Smooth muscle cell (in vitro differentiated cells): ENCODE data around the gene STK40. TPM values are rescaled to one million over a fixed set of nuclear protein-coding genes. Genes with fewer than 3 reads are reported as not detected.

Source experiments
- DNase-seq: peaks from one replicate; lab custom pipeline; 2025; ENCODE audit not compliant: unreplicated experiment; lab: John Stamatoyannopoulos, UW
- H2AFZ ChIP-seq: fragments of 200-600 bp; sonication (generic); 2 replicates; pipeline ENCODE4 v1.6.0; 2016; ENCODE audit warnings: antibody characterized with exemption, low read depth, mild to moderate bottlenecking
- H3F3A ChIP-seq: fragments of 200-600 bp; sonication (generic); 2 replicates; pipeline ENCODE4 v1.6.0; 2017; ENCODE audit warnings: antibody characterized with exemption, low read depth
- H3K27ac ChIP-seq: fragments of 200-600 bp; sonication (generic); 2 replicates; pipeline ENCODE4 v1.5.1; 2016; ENCODE audit warnings: low read depth, mild to moderate bottlenecking
- H3K27me3 ChIP-seq: fragments of 200-600 bp; sonication (generic); 2 replicates; pipeline ENCODE4 v1.6.1; 2016; ENCODE audit warnings: low read depth, mild to moderate bottlenecking
- H3K36me3 ChIP-seq: fragments of 200-600 bp; sonication (generic); 2 replicates; pipeline ENCODE4 v1.5.1; 2016; ENCODE audit warnings: low read depth
- H3K4me1 ChIP-seq: fragments of 200-600 bp; sonication (generic); 2 replicates; pipeline ENCODE4 v1.5.1; 2016; ENCODE audit warnings: low read depth
- H3K4me2 ChIP-seq: fragments of 200-600 bp; sonication (generic); 2 replicates; pipeline ENCODE4 v1.6.0; 2016; ENCODE audit warnings: mild to moderate bottlenecking
- H3K4me3 ChIP-seq: fragments of 200-600 bp; sonication (generic); 2 replicates; pipeline ENCODE4 v1.5.1; 2016; ENCODE audit warnings: mild to moderate bottlenecking
- H3K79me2 ChIP-seq: fragments of 200-600 bp; sonication (generic); 2 replicates; pipeline ENCODE4 v1.6.0; 2016; ENCODE audit warnings: low read depth, mild to moderate bottlenecking
- H3K9ac ChIP-seq: fragments of 200-600 bp; sonication (generic); 2 replicates; pipeline ENCODE4 v1.6.0; 2016; ENCODE audit warnings: low read depth
- H3K9me3 ChIP-seq: fragments of 200-600 bp; sonication (generic); replicated peaks from 2 replicates; pipeline ENCODE4 v1.5.1; 2016; ENCODE audit warnings: low read depth
- H4K20me1 ChIP-seq: fragments of 200-600 bp; sonication (generic); 2 replicates; pipeline ENCODE4 v1.6.0; 2016; ENCODE audit warnings: low read depth
- WGBS: methylation state at CpG from one replicate; pipeline ENCODE4 v1.1.7; 2016; ENCODE audit warnings: low lambda C conversion rate; 5-methylcytosine and 5-hydroxymethylcytosine counted together
- polyA plus RNA-seq: library from polyadenylated mRNA; unstranded; fragments of >200 nt; fragmentation: Nextera tagmentation; extraction: Ambion mirVana; gene quantifications from 2 replicates; pipeline ENCODE4 v1.2.1, GENCODE V29; 2016
- total RNA-seq: library from RNA; depleted of rRNA; stranded (reverse); fragments of >200 nt; gene quantifications from 2 replicates; pipeline ENCODE4 v1.2.3, GENCODE V29; 2014
- TF ChIP-seq, protein P1 (sequence below): fragments of 200-600 bp; sonication (generic); IDR thresholded peaks from 2 replicates; pipeline ENCODE4 v1.5.1; 2017; ENCODE audit warnings: borderline replicate concordance, mild to moderate bottlenecking, antibody characterized with exemption; ENCODE audit not compliant: insufficient read depth, poor library complexity, severe bottlenecking

STK40 gene
- total and polyA plus RNA-seq, 2 experiments from 2014 or later: 8.4 to 18.8 TPM

DNA sequence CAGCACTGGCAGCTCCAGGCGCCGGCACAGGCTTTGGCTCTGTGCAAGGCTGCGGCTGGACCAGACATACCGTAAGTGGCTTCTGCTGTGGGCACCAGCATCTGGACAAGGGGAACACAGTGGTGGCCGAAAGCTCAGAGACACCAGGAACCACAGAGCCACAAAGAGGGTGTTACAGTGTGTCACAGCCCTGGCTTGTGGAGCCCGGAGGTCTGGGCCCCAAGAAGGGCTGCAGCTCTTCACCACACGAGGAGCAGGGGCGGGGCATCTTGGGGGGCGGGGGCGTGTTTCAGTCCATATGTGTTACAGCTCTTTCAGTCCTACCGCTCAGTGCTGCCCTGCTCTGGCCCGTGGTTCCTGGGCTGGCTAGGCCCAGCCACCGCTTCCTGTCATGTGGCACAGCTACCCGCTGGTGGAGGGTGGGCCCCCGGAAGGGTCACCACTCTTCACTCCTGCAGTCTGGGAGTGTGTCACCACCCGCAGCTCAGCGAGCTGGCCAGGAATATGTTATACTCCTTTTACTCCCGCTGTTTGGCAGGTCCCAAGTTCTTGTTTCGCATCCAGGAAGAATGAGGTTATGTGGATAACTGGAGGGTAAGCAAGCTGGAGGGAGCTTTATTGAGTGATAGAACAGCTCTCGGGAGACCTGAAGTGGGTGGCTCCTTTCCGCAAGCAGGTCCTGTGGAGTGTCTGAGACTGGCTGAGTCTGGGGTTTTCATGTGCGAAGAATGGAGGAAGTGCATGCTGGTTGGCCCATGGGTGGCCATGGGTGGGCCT, 15.3 kb upstream of the STK40 start:
- H3K4me2 ChIP-seq: peak overlapping the region; percentile 83
- no peaks in the 10 kb centered on the region for H4K20me1 ChIP-seq
- peak overlapping the region; percentile 63 for H2AFZ ChIP-seq
- peaks cover 13% of the 10 kb centered on the region for H3K4me1 ChIP-seq
- DNase-seq: peak; percentile 87
- 14% methylated on average over 22 of the region's 22 CpGs for WGBS
- H3K27me3 ChIP-seq: no peaks in the 10 kb centered on the region
- TF ChIP-seq, protein P1, sequence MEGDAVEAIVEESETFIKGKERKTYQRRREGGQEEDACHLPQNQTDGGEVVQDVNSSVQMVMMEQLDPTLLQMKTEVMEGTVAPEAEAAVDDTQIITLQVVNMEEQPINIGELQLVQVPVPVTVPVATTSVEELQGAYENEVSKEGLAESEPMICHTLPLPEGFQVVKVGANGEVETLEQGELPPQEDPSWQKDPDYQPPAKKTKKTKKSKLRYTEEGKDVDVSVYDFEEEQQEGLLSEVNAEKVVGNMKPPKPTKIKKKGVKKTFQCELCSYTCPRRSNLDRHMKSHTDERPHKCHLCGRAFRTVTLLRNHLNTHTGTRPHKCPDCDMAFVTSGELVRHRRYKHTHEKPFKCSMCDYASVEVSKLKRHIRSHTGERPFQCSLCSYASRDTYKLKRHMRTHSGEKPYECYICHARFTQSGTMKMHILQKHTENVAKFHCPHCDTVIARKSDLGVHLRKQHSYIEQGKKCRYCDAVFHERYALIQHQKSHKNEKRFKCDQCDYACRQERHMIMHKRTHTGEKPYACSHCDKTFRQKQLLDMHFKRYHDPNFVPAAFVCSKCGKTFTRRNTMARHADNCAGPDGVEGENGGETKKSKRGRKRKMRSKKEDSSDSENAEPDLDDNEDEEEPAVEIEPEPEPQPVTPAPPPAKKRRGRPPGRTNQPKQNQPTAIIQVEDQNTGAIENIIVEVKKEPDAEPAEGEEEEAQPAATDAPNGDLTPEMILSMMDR: no peak
- no peaks in the 10 kb centered on the region for H3K36me3 ChIP-seq
- peak overlapping the region; percentile 71 for H3K9ac ChIP-seq
- H3K27ac ChIP-seq: peak overlapping the region; percentile 86
- peaks cover 8% of the 10 kb centered on the region for H3F3A ChIP-seq
- H3K79me2 ChIP-seq: peaks cover 29% of the 10 kb centered on the region
- no peaks in the 10 kb centered on the region for H3K9me3 ChIP-seq
- H3K4me3 ChIP-seq: peak overlapping the region; percentile 53

GRCh38 chr1:36400514-36400824, 14.7 kb upstream of the STK40 start:
- peaks cover 33% of the 10 kb centered on the region for H3K79me2 ChIP-seq
- peak overlapping the region; percentile 53 for H3K4me3 ChIP-seq
- peaks cover 8% of the 10 kb centered on the region for H3F3A ChIP-seq
- peaks cover 13% of the 10 kb centered on the region for H3K4me1 ChIP-seq
- H4K20me1 ChIP-seq: no peaks in the 10 kb centered on the region
- no peak for DNase-seq
- H2AFZ ChIP-seq: peak overlapping the region; percentile 63
- WGBS: 74% methylated on average over 10 of the region's 10 CpGs
- no peaks in the 10 kb centered on the region for H3K36me3 ChIP-seq
- TF ChIP-seq, protein P1: no peak
- no peaks in the 10 kb centered on the region for H3K27me3 ChIP-seq
- H3K9me3 ChIP-seq: no peaks in the 10 kb centered on the region
- H3K27ac ChIP-seq: peak overlapping the region; percentile 86
- peak overlapping the region; percentile 55 for H3K9ac ChIP-seq
- peak overlapping the region; percentile 83 for H3K4me2 ChIP-seq

GRCh38 chr1:36398370-36398977, 12.8 kb upstream of the STK40 start:
- H3K4me1 ChIP-seq: peaks cover 13% of the 10 kb centered on the region
- no peaks in the 10 kb centered on the region for H3K36me3 ChIP-seq
- H3K79me2 ChIP-seq: peaks cover 49% of the 10 kb centered on the region
- H3K4me2 ChIP-seq: peak overlapping the region; percentile 87
- 96% methylated on average over 7 of the region's 7 CpGs for WGBS
- no peaks in the 10 kb centered on the region for H4K20me1 ChIP-seq
- no peaks in the 10 kb centered on the region for H3K9me3 ChIP-seq
- no peak for DNase-seq
- H3K9ac ChIP-seq: peak overlapping the region; percentile 86
- H3K27ac ChIP-seq: peak overlapping the region; percentile 92
- peaks cover 8% of the 10 kb centered on the region for H3F3A ChIP-seq
- TF ChIP-seq, protein P1: no peak
- H3K4me3 ChIP-seq: peak overlapping the region; percentile 77
- H3K27me3 ChIP-seq: no peaks in the 10 kb centered on the region
- H2AFZ ChIP-seq: no peak overlapping the region
